Measurements from ENCODE around the gene AOPEP.

- no peak for TF ChIP-seq POLR2AphosphoS5 (IDR thresholded peaks at IDR 0.05; ENCODE audit: insufficient read depth in 1 of 2, low read depth in 1 of 2)
- no peak for TF ChIP-seq CTCF (IDR thresholded peaks at IDR 0.05)
Measured at GRCh38 chr9:94997727-94998126, 271.2 kb downstream of the AOPEP start.
